DMS 273 (cell line): ENCODE data around the gene SCRN2.

Experiments used
- DNase-seq: peaks from one replicate; lab custom pipeline; 2025; ENCODE audit not compliant: unreplicated experiment; lab: John Stamatoyannopoulos, UW

SCRN2 gene

DNA sequence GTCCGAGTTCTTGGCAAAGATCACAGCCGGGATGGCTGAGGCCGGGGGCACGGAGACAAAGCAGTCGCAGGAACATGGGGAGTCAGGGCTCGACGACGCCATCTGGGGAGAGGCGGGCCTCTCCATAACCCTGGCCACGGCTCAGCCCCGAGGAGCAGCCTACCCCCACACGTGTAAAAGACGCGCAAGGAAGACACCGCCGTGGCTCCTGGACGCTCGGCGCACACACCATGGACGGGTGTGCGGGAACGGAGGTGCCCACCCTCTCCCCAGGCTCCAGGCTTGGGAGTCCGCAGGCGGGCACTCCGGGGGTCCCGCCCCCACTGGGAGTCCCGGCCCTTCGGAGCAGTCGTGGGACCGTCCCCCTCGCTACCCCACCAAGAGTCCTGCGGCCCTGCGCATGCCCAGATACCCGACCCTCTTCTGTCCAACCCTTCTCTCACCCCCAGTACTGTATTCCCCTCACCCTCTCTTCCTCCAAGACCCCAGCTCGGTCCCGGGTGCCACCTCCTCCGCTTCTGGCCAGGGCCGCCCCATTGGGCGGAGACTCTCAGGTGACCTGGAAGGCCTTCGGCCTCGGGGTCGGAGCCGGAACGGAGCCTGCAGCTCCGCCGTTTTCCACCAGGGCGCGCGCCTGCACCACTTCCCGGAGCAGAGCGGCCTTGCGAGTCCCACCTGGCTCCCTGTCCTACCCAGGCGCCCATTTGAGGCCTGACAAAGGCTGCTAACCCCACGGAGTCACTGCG is at the start of gene SCRN2:
Gene SCRN2, minus strand, starts transcription at position 532 of the 746 bp plus-strand sequence. Its CDS starts 430 bp downstream, at position 102.
- DNase-seq = peak; percentile 94

DNA sequence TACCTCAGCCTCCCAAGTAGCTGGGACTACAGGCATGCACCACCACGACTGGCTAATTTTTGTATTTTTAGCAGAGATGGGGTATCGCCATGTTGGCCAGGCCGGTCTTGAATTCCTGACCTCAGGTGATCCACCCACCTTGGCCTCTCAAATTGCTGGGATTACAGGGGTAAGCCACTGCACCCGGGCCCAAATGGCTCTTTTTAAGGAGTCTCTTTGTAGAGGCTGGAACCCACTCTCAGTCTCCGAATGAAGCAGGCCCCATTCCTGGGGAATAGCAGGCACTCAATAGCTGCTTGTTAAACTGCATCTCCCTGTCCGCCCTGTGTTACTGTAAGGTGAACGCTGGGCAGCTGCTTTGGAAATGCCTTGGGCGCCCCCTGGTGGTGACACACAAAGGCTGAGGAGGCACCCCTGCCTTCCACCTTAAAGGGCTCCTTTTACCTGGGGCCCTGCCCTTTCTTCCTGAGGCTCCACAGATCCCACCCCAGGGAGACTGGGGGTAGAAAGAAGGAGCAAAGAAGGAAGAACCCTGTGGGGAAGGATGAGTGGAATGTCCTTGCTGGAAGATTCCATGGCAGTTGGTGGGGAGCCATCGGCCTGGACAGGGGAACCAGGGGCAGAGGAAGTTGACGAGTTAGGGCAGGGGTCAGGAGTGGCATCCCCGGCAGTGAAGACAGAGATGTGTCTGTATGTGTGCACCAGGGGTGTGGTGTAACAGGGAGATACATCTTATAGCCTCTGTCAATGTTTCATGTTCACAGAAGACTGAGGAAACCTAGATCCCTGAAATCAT is 48.9 kb upstream of the SCRN2 start:
- DNase-seq = peak; percentile 90

DNA sequence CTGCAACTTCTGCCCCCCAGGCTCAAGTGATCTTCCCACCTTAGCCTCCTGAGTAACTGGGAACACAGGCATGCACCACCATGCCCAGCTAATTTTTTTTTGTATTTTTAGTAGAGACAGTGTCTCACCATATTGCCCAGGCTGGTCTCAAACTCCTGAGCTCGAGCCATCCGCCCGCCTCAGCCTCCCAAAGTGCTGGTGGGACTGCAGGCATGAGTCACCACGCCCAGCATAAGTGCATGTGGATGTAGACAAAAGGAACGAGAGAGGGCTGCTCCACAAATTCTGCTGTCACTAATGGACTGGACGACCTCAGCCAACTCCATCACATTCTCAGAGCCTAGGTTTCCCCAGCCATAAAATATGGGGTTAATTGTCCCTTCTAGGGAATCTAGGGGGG is 47.2 kb upstream of the SCRN2 start:
- no peak for DNase-seq

DNA sequence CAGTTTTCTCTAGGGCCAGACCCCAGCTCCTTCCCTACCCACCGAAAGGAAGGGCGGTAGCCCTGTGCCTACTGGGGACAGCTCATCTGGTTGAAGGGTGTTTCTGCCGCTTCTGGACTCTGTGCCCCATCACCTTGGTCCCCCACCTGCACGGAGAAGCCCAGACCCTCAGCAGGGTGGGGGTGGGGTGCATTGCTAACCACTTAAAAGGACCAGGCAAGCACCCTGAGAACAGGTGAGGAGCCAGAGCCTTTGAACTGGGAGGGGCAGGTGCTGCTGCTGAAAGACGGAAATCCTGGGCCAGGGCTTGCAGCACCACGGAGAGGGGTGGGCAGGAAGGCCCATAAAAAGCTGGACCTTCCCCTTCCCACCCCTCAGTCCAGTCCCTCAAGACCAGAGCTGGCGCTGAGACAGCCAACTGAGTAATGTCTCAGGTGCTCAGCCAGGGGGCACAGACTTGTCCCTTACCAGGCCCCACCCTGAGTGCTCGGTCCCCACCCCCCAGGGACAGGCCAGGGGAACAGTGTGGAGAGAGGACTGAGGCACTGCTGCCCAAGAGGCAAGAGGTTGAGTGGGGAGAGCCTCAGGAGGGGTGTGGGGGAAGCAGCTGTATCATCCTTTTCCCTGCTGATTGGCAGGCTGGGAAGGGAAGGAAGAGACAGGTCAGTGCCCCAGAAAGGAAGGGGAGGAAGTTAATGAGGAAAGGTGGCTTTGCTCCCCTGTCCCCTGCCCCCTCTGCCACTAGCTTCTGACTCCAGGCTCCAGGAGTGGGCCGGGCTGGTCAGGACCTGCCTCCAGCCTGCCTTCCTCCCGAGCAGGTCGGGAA is 44.0 kb upstream of the SCRN2 start:
- no peak for DNase-seq

DNA sequence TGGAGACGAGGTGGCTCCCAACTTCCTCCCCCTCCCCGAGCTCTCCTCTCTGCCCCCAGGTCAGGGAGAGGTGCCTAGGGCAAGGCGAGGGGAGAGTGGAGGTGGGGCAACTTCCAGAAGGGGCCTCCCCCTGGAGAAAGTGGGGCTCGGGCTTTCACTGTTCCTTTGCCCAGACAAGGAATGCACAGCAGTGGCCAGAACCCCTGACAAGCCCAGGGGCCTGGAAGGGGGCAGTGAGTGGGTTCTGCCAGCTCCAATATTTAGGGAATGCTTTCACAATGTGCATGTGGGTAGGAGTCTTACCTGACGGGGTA is 43.3 kb upstream of the SCRN2 start:
- no peak for DNase-seq

DNA sequence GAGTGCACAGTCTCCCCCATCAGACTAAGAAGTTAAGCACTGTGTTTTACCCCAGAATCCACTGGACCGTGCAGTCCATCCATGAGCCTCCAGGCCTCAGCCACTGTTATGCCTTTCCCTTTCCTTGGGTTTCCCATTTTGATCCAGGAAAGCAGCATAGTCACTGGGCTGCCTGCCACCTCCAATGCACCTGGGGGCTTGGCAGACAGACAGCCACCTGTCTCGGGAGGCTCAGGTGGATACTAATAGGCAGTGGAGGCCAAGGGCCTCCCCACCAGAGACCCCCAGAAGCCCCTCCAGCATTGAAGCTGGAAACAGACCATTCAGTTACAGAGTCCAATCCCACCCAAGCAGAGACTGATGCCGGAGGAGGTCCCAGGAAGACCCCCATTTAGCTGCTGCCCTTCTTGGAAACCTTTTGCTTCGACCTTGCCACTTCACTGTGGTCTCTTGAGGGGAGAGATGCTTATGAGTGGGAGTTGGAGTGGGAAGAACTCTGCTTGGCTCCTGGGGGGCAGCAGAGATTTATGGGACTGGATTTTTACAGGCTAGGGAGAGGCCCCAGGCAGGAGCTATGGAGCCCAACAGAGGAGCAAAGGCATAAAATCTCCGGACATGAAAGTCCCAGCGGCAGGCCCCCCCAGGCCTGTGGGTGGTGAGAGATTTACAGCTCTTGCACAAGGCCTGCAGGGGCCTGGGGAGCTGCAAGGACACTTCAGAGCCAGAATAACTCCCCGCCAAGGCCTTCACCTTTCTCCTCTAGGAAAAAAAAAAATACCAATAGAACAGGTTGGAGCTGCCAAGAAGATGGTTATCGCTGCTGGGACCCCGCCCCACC is 42.7 kb upstream of the SCRN2 start:
- no peak for DNase-seq

DNA sequence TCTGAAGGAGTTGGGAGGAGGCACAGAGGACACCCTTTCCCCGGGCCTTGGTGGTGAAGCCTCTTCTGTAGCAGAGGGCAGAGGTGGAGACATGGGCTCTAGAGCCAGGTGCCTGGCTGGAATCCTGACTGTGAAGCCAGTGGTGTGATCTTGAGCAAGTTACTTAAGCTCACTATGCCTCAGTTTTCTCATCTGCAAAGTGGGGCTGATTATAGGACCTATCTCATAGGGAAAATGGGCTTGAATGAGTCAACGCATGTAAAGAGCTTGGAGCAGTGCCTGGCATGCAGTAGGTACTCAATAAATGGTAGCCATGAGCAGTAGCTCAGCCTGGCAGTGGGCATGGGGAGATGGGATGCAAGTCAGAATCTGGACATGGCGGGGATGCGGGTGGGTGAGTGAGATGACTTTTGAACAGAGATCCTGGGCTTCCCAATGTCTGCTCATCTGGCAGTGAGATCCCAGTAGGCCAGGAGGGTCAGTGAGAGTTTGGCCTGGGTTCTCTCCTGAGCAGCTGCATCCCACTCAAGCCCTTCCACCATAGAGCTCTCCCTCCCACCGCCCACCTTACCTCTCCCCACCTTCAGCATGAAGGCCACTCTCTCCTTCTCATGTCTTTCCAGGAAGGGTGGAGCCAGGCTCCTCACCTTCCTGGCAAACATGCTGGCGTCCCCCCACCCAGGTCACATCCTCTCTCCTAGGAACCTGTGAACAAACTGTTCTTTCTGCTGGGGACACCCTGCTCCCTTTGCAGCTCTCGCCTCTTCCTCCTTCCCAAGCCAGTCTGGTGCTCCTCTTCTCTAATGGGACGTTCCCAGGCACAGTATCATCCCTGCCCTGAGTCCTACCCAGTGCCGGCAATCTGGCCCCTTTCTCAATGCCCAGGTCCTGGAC is 41.9 kb upstream of the SCRN2 start:
- no peak for DNase-seq

DNA sequence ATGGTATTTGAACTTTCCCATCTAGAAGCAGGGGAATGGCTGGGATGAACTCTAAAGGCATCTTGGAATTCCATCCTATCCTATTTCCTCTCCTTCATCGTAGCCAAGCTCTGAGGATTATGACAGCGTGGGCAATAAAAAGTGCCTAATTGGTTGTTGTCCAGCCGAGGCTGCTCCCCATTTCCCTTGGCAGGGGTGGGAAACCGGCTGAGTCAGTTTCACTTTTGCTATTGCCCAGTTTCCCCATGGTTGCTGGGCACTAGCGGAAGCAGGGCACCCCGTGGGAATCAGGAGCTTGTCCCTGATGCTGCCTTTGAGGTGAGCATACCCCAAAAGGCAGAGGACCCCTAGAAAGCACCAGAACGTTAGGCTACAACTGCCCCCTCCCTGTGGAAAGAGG is 41.2 kb upstream of the SCRN2 start:
- no peak for DNase-seq

DNA sequence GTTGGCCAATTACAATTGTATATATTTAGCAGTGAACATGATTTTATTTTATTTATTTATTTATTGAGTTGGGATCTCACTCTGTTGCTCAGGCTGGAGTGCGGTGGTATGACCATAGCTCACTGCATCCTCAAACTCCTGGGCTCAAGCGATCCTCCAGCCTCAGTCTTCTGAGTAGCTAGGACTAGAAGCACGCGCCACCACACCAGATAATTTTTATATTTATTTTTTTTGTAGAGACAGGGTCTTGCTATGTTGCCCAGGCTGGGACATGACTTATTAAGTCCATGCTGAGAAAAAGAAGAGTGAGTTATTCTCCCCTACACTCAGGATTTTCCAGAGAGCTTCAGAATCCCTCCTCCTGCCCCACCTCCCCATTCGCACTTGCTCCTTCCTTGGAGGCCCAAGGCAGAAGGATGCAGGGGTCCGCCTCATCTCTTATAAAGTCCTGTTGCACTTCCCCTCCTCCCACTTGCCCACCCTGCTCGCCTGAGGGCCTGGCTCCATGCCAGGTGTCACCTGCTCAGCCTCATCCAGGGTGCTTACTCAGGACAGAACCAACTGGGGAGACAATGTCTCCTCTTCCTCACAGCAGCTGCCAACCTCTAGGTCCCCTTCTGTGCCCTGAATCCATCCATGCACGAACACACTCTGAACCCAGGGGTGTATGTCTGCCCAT is 38.8 kb upstream of the SCRN2 start:
- no peak for DNase-seq

DNA sequence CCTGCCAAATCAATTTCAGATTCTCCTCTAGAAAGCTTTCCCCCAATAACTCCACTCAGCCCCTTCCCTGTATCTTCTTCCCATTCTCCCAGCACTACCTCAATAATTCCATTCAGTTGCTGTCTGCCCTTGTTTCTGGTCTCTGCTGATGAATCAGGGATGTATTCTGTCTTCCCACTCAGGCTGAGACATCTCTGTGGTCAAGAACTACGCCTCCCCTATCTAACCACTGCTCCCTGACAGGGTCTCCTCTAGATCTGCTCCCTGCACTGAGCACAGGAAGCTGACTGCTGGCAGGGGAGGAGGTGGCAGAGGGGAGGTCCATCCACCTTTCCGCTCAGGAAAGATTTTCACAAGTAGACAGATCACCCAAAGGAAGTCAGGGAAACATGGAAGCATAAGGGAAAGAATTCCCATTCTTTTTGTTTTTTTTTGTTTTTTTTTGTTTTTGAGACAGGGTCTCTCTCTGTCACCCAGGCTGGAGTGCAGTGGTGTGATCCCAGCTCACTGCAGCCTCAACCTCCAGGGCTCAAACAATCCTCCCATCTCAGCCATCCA is 38.0 kb upstream of the SCRN2 start:
- DNase-seq = no peak

DNA sequence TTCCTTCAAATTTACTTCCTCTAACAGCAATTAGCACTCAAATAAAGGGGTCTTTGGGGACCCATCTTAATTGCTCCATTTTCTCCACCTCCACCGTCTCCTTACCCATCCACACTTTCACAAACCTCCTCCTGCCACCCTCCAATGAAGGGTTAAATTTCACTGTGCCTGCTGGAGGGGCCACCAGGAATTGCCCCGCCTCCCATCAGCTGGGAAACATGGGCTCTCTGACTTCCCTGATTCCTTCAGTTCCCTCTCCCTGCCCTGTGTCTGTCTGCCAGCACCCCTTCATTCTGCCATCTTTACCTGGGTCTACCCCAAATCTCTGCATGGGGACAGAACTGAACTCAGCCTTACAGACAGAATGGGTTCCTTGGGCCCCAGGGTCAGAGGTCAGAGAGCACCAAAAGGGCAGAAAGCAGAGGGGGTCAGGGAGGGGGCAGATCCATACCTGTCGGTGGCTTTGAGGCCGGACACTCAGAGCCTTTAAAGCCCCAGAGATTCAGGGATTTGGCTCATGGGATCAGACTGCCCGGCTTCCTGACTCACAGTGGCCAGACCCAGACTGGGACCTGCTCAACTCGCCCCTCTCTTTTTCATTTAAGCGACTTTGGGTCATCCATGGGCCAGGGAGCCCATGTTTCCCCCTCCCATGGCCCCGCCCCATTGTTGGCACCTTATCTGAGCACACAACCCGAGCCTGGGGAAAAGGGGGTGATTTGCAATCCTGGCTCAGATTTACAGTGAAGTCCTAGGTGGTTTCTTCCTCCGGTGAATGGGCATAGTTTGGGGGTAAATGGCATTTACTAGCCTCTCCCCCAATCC is 37.3 kb upstream of the SCRN2 start:
- DNase-seq = no peak

DNA sequence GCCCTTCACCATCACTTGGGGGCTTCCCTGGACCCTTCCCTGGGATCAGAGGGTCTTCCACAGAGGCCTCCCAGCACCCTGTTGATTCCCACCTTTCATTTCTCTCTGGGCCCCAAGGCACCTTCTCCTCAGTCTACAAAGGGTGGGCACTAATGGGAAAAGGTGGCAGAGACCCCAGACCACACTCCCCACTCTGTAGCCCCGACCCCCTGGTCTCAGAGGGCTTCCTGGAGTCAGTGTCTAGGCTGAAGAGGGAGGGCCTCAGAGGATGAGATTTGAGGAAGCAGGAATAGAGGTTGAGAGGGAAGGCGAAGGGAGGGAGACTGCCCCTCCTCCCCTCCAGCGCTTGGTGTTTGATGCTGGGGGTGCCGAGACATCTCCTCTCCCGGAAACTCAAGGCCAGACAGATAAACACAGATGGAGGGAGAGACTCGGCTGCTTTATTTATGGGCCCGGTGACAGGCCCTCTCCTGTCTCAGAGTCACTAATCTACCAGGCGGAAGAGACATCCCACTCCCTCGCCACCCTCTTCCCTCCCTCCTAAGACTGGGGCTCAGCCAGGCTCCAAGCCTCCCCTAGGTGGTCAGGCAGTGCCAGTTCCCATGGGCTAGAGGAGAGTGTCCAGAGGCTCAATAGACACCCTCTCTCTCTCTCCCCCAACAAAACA is 36.4 kb upstream of the SCRN2 start:
- DNase-seq = no peak

DNA sequence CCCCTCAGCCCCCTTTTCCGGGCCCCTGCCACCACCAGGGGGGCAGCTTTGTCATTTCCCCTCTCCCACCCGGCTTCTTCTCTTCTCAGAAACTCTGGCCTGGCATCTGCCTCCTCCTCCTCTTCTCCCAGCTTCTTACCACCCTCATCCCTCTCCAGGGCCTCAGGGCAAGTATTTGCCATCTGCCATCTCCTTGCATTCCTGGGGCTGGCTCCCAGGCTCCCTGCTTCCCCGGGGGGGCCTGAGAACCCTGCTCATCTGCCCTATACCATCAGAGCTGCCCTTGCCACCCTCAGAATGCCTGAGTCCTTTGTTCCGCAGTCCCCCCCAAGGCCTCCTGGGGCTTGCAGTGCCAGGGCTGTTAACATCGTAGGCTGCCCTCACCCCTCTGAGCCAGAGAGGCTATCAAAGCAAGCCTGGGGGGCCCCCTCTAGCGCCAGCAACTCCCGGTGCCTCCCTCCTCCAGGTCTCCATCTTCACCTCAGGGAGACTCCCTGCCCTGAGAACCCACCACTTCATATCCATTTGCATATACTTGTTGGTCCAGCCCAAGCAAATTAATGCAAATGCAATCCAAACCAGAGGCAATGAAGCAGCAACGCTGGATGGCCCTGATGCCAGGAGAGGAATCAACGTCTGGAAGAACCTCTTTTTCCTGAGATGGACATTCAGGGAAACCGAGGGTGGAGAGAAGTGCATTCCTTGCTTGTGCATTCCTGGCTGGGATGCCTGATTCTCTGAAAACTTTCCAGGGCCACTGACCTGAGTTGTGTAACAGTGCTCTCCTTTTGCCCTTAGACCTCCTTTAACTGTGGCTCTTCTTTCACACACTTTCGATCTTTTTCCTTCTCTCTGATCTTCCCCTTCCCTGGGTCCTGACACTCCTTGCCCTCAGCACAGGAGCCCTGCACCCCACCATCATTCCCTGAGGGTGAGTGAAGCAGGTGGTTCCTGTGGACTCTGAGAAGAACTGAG is 34.2 kb upstream of the SCRN2 start:
- peak; percentile 45 for DNase-seq

DNA sequence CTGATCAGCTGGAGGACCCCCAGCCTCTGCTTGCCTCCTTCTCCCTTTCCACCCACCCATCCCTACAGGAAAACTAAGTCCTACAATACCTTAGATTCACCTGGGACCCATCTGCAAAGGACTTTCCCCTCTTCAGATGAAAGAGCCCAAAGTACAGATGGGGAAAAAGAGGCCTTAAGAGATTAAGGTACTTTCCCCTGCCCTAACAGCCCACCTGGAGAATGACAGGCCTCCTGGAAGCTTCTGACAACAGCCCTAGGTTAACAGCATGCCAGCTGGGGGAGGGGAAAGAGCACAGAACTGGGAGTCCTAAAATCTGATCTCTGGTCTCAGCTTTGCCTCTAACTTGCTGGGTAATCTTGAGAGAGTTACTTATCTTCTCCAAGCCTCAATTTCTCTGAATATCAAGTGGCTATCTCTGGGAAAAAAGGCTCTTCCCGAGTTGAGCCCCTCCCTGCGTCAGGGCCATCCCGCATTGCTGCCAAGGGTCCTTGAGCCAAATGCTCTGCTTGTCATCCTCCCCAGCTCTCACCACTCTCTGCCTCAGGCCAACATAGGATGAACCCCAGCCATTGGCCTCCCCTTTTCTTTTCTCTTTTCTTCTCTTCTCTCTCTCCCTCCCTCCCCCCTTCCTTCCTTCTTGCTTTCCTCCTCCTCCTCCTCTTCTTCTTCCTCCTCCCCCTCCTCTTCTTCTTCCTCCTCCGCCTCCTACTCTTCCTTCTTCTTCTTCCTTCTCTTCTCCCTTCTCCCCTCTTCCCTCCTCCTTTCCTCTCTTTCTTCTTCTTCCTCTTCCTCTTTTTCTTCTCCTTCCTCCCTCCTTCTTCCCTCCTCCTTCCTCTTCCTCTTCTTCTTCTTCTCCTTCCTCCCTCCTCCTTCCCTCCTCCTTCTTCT is 32.4 kb upstream of the SCRN2 start:
- no peak for DNase-seq

DNA sequence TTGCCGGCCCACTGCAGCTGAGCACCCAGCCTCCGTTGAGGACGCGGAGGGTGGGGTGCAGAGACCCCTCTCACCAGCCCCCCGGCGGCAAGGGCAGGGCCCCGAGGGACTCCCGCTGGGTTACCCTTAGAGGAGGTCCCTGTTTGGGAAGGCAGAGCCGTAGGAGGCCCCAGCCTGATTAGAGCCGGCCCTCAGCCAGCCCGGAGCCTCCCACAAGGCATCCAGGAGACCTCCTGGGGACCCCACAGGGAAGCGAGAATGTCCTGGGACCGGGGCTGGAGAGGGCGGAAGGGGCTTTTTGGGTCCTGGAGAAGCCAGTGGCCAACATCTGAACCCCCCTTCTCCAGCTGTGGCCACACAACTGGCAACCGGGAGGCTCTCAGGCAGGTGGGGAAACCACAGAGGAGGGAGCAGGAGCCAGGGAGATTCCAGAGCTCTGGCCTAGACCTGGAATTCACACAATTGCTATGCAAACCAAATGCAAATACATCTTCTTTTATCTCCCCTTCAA is 31.6 kb upstream of the SCRN2 start:
- DNase-seq = no peak
